Liver (tissue), 9 donors: Measurements from ENCODE around the gene SCTR. TPM values are rescaled to one million over a fixed set of nuclear protein-coding genes. Genes with fewer than 3 reads are reported as not detected.

ENCODE experiments used
- DNase-seq: peaks from one replicate; pipeline ENCODE4 v3.0.0-alpha.2; 2017; ENCODE audit warnings: low spot score
- H3K27ac ChIP-seq, 2 donors: one replicate each; pipeline ENCODE4 v1.7.0; 2013; ENCODE audit warnings: inconsistent platforms in 2 of 2, low read length in 2 of 2, control low read depth in 1 of 2, low read depth in 1 of 2, mild to moderate bottlenecking in 1 of 2
- H3K27me3 ChIP-seq, 4 donors: one replicate each; pipeline versions ENCODE4 v1.6.1 to v1.7.0; 2013; ENCODE audit warnings: low read length in 3 of 4, inconsistent platforms in 1 of 4, mild to moderate bottlenecking in 1 of 4, moderate library complexity in 1 of 4; ENCODE audit not compliant: control insufficient read depth in 4 of 4, insufficient read depth in 4 of 4
- H3K36me3 ChIP-seq, 4 donors: one replicate each; pipeline versions ENCODE4 v1.6.1 to v1.7.0; 2013; ENCODE audit warnings: low read length in 3 of 4, mild to moderate bottlenecking in 3 of 4, low read depth in 1 of 4, moderate library complexity in 1 of 4; ENCODE audit not compliant: control insufficient read depth in 4 of 4, insufficient read depth in 3 of 4
- H3K4me1 ChIP-seq, 4 donors: one replicate each; pipeline versions ENCODE4 v1.6.1 to v1.7.0; 2013; ENCODE audit warnings: low read length in 3 of 4, mild to moderate bottlenecking in 3 of 4, moderate library complexity in 1 of 4; ENCODE audit not compliant: control insufficient read depth in 4 of 4, insufficient read depth in 4 of 4
- H3K4me3 ChIP-seq, 3 donors: one replicate each; pipeline versions ENCODE4 v1.6.1 to v1.7.0; 2013; ENCODE audit warnings: low read length in 3 of 3, control low read depth in 1 of 3, low read depth in 1 of 3, mild to moderate bottlenecking in 1 of 3
- H3K9ac ChIP-seq, 2 donors: one replicate each; pipeline ENCODE4 v1.7.0; 2013; ENCODE audit warnings: low read length in 2 of 2, mild to moderate bottlenecking in 2 of 2, moderate library complexity in 2 of 2, control low read depth in 1 of 2, low read depth in 1 of 2
- H3K9me3 ChIP-seq, 4 donors: one replicate each; pipeline versions ENCODE4 v1.6.1 to v1.7.0; 2013; ENCODE audit warnings: low read length in 3 of 4; ENCODE audit not compliant: control insufficient read depth in 4 of 4
- ATF3 ChIP-seq: IDR thresholded peaks from 2 replicates; pipeline ENCODE4 v1.6.1; 2016; ENCODE audit warnings: antibody characterized with exemption
- CTCF ChIP-seq: fragments of 150-350 bp; IDR thresholded peaks from 2 replicates; pipeline ENCODE4 v1.5.1; 2017; ENCODE audit warnings: improper control_type of control experiment, low read depth, low read length; ENCODE audit not compliant: missing input control
- EGR1 ChIP-seq, 2 donors: IDR thresholded peaks; 2 replicates each; pipeline ENCODE4 v1.6.1; 2016 to 2018; ENCODE audit warnings: antibody characterized with exemption in 2 of 2, low read depth in 2 of 2
- FOXA1 ChIP-seq: IDR thresholded peaks from 2 replicates; pipeline ENCODE4 v1.6.1; 2016; ENCODE audit warnings: antibody characterized with exemption
- FOXA2 ChIP-seq: IDR thresholded peaks from 2 replicates; pipeline ENCODE4 v1.6.1; 2016; ENCODE audit warnings: antibody characterized with exemption
- GABPA ChIP-seq, 2 donors: IDR thresholded peaks in 1 of 2; conservative IDR thresholded peaks in 1 of 2; 2 replicates each; pipeline ENCODE4 v1.6.1; 2016; ENCODE audit warnings: antibody characterized with exemption in 2 of 2, mild to moderate bottlenecking in 1 of 2, moderate library complexity in 1 of 2
- HNF4A ChIP-seq, 2 donors: conservative IDR thresholded peaks; 2 replicates each; pipeline ENCODE4 v1.6.1; 2016; ENCODE audit warnings: antibody characterized with exemption in 2 of 2, mild to moderate bottlenecking in 2 of 2
- HNF4G ChIP-seq: IDR thresholded peaks from 2 replicates; pipeline ENCODE4 v1.6.1; 2016; ENCODE audit warnings: antibody characterized with exemption
- JUND ChIP-seq, 2 donors: IDR thresholded peaks; 2 replicates each; pipeline ENCODE4 v1.6.1; 2016; ENCODE audit warnings: antibody characterized with exemption in 2 of 2
- NR2F2 ChIP-seq: IDR thresholded peaks from 2 replicates; pipeline ENCODE4 v1.6.1; 2016; ENCODE audit warnings: antibody characterized with exemption
- RAD21 ChIP-seq, 2 donors: IDR thresholded peaks; 2 replicates each; pipeline ENCODE4 v1.6.1; 2016; ENCODE audit warnings: antibody characterized with exemption in 2 of 2, mild to moderate bottlenecking in 2 of 2
- REST ChIP-seq: IDR thresholded peaks from 2 replicates; pipeline ENCODE4 v1.6.1; 2016; ENCODE audit warnings: antibody characterized with exemption, mild to moderate bottlenecking
- TAF1 ChIP-seq: conservative IDR thresholded peaks from 2 replicates; pipeline ENCODE4 v1.6.1; 2016; ENCODE audit warnings: antibody characterized with exemption, mild to moderate bottlenecking
- YY1 ChIP-seq: IDR thresholded peaks from 2 replicates; pipeline ENCODE4 v1.6.1; 2016; ENCODE audit warnings: antibody characterized with exemption, mild to moderate bottlenecking
- ZBTB33 ChIP-seq: IDR thresholded peaks from 2 replicates; pipeline ENCODE4 v1.6.1; 2016; ENCODE audit warnings: antibody characterized with exemption
- WGBS: extraction: QIAGEN DNeasy Blood & Tissue Kit; methylation state at CpG from one replicate; pipeline ENCODE4 v1.1.7; 2013; 5-methylcytosine and 5-hydroxymethylcytosine counted together
- polyA plus RNA-seq, 2 donors: library from polyadenylated mRNA; stranded (reverse) in 1 of 2; unstranded in 1 of 2; fragments of 200-250 nt in 1 of 2; fragments of >200 nt in 1 of 2; fragmentation: Nextera tagmentation in 1 of 2; extraction: Ambion mirVana in 1 of 2; gene quantifications; one replicate each; pipeline versions ENCODE4 v1.2.1 to v1.2.3, GENCODE V29; 2013 to 2015
- total RNA-seq, 2 donors: library from RNA; depleted of rRNA; stranded (reverse); fragments of >200 nt; gene quantifications; one replicate each; pipeline ENCODE4 v1.2.3, GENCODE V29; 2014
- donor health status: healthy.
- donor health status: healthy.
- donor health status: healthy.
- donor health status: healthy.
- donor health status: healthy.

Gene SCTR
- total and polyA plus RNA-seq, 4 donors, result 0.17 to 0.47 (median 0.29) TPM

- peaks cover 0 to 10% (median 3%) of the 10 kb centered on the region in 4 donors for H3K27me3 ChIP-seq
These were observed 5.8 kb downstream of the SCTR start for GRCh38 chr2:119518401-119519056.

GRCh38 chr2:119517433-119517832 lies 6.8 kb downstream of the SCTR start:
- 43% methylated on average over 7 of the region's 7 CpGs for WGBS
- peaks cover 0 to 2% (median 0%) of the 10 kb centered on the region in 4 donors for H3K27me3 ChIP-seq
- no peak for TF ChIP-seq HNF4A (conservative IDR thresholded peaks at IDR 0.05)
- TF ChIP-seq YY1, result no peak
- TF ChIP-seq RAD21 (IDR thresholded peaks at IDR 0.05), result peak; percentile 74 to 89
- no peak for TF ChIP-seq HNF4G
- no peak for TF ChIP-seq ATF3
- no peak for TF ChIP-seq ZBTB33
- no peak for TF ChIP-seq TAF1
- no peak for TF ChIP-seq NR2F2
- TF ChIP-seq CTCF, result peak; percentile 66

More at GRCh38 chr2:119518401-119519056, 5.8 kb downstream of the SCTR start:
- WGBS, result 91% methylated on average over 10 of the region's 10 CpGs
- no peak for DNase-seq
- TF ChIP-seq JUND (IDR thresholded peaks at IDR 0.05) (no peak), EGR1 (IDR thresholded peaks at IDR 0.05; ENCODE audit: low read depth in 2 of 2) (no peak), GABPA (IDR thresholded peaks at IDR 0.05 in 1 of 2, conservative IDR thresholded peaks at IDR 0.05 in 1 of 2) (no peak), TAF1 (no peak), ATF3 (no peak), HNF4A (conservative IDR thresholded peaks at IDR 0.05) (no peak), REST (no peak), RAD21 (IDR thresholded peaks at IDR 0.05) (no peak), FOXA1 (no peak), FOXA2 (no peak), YY1 (no peak), CTCF (no peak)
- Histone ChIP-seq H3K27ac (no peak overlapping the region), H3K36me3 (no peaks in the 10 kb centered on the region), H3K4me3 (no peak overlapping the region), H3K9me3 (no peaks in the 10 kb centered on the region), H3K4me1 (peaks cover 0 to 2% (median 1%) of the 10 kb centered on the region in 4 donors), H3K9ac (no peak overlapping the region)

More at GRCh38 chr2:119517433-119517832, 6.8 kb downstream of the SCTR start:
- H3K9ac ChIP-seq, result no peak overlapping the region
- H3K27ac ChIP-seq, result no peak overlapping the region
- no peaks in the 10 kb centered on the region for H3K4me1 ChIP-seq
- no peaks in the 10 kb centered on the region for H3K36me3 ChIP-seq
- H3K9me3 ChIP-seq, result no peaks in the 10 kb centered on the region
- H3K4me3 ChIP-seq, result no peak overlapping the region
- DNase-seq, result peak; percentile 61
